GM10847 (cell line): Measurements from ENCODE around the gene EFR3B.

ENCODE experiments used
- POLR2A ChIP-seq: IDR thresholded peaks from 2 replicates; pipeline ENCODE4 v1.6.1; 2011; ENCODE audit not compliant: insufficient read length; ENCODE audit errors: extremely low read depth

The EFR3B gene

GRCh38 chr2:25079050-25079635, 37.3 kb downstream of the EFR3B start:
- TF ChIP-seq POLR2A, result no peak

- TF ChIP-seq POLR2A, result no peak
Observed at GRCh38 chr2:25081237-25081790, 39.4 kb downstream of the EFR3B start.

- no peak for TF ChIP-seq POLR2A
Observed at GRCh38 chr2:25082002-25082622, 40.2 kb downstream of the EFR3B start.

- no peak for TF ChIP-seq POLR2A
Observed at GRCh38 chr2:25085761-25086560, 44.1 kb downstream of the EFR3B start.

GRCh38 chr2:25088817-25089516, 47.1 kb downstream of the EFR3B start:
- no peak for TF ChIP-seq POLR2A

GRCh38 chr2:25089605-25090315, 47.9 kb downstream of the EFR3B start:
- TF ChIP-seq POLR2A, result no peak

GRCh38 chr2:25090801-25091200, 48.9 kb downstream of the EFR3B start:
- TF ChIP-seq POLR2A, result no peak

GRCh38 chr2:25091265-25091664, 49.4 kb downstream of the EFR3B start:
- no peak for TF ChIP-seq POLR2A

GRCh38 chr2:25098056-25098455, 56.2 kb downstream of the EFR3B start:
- no peak for TF ChIP-seq POLR2A

GRCh38 chr2:25098670-25099486, 57.0 kb downstream of the EFR3B start:
- TF ChIP-seq POLR2A, result no peak

- no peak for TF ChIP-seq POLR2A
Observed at GRCh38 chr2:25103287-25103871, 61.5 kb downstream of the EFR3B start.

GRCh38 chr2:25104736-25105135, 62.9 kb downstream of the EFR3B start:
- no peak for TF ChIP-seq POLR2A

GRCh38 chr2:25105336-25106085, 63.6 kb downstream of the EFR3B start:
- no peak for TF ChIP-seq POLR2A
